GM18868 (cell line): ENCODE results near the gene SLC35B3.

Source experiments
- ATAC-seq: cut with Tn5 transposase; IDR thresholded peaks from one replicate; pipeline ENCODE4 v1.9.1; 2021; ENCODE audit warnings: mild to moderate bottlenecking, moderate library complexity; ENCODE audit not compliant: unreplicated experiment

The SLC35B3 gene

GRCh38 chr6:8415280-8415679 lies 20.1 kb downstream of the SLC35B3 start:
- ATAC-seq = no peak

DNA sequence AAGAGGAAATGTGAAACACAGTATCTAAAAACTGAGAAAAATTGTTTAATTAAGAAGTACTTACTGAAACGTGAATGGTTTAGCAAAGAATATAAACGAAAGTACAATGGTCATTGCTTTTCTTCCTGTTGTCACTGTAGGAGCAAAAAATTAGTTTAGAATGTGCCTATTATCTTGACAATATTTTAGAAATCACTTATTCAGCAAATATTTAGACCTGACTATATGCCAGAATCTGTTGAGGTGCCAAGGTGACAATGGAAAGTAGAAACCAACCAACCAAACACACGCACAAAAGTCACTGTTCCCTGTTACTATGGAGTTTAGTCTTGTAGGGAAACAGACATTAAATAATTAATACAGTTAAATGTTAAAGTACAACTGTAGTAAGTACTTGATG lies 20.5 kb downstream of the SLC35B3 start:
- no peak for ATAC-seq

DNA sequence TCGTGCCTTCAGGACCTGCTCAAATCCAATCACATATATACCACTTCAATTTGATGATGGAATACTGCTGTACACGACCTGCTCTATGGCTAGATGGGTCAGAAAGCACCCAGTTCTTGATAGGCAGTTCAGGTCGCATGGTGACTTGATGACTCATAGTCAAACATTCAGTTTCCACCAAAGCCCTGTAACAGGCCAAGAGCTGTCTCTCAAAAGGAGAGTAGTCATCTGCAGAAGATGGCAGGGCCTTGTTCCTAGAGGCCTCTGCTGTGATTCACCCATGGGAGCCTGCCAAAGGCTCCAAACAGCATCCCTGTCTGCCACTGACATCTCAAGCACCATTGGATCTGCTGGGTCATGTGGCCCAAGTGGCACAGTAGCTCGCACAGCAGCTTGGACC lies 29.4 kb downstream of the SLC35B3 start:
- peak; percentile 61 for ATAC-seq

DNA sequence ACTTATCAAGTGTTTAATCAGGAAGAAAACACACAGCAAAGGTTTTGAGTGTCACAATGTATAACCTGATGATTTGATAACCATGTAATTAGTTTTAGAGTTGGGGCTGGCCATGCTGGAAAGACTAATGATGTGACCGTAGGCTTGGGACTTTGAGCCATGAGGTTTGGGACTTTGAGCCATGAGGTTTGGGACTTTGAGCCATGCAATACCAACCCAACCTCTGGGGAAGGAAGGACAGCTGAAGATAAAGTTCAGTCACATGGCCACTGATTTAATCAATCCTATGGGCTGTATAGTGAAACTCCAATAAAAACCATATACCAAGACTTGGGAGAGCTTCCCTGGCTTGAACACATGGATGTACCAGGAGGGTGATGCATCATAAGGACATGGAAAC lies 32.8 kb downstream of the SLC35B3 start:
- no peak for ATAC-seq

DNA sequence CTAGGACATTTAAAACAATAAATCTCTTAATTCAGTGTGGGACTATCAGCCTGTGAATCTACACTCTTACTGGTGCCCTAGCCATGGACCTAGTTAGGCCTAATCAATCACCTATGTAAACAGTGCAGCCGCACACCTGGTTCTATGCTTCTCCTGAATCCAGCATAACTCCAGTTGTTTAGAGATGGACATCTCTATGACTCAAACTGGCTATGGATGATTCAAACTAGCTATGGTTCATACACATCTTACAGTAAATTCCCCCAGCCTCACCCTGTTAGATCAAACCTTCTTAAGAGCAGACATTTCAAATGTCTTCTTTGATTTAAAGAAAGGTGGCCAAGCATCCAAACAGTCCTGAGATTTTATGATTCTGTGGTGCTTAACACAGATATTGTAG lies 34.7 kb downstream of the SLC35B3 start:
- no peak for ATAC-seq

DNA sequence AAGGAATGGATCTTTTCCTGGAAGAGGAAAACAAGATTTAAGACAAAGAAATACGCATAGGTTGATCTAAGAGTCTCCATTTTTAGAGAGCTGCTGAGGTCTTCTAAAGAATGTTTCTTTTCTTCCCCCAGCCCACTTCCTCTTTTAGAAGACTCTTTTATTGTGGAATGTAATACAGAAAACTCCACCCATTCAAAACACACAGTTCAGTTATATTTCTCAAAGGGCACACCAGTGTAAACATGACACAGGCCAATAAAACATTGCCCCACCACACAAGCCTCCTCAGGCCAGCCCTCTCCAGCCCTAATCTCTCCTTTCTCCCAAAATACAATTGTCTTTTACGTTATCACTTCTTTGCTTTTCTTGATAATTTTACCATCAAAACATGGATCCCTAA lies 42.8 kb downstream of the SLC35B3 start:
- no peak for ATAC-seq

GRCh38 chr6:8391934-8392333 lies 43.4 kb downstream of the SLC35B3 start:
- no peak for ATAC-seq

- no peak for ATAC-seq
Observed at GRCh38 chr6:8389036-8389818, 46.1 kb downstream of the SLC35B3 start.

- no peak for ATAC-seq
Observed at GRCh38 chr6:8387942-8388437, 47.4 kb downstream of the SLC35B3 start.

- ATAC-seq = no peak
Observed at GRCh38 chr6:8383584-8383983, 51.8 kb downstream of the SLC35B3 start.

GRCh38 chr6:8382434-8382833 lies 52.9 kb downstream of the SLC35B3 start:
- no peak for ATAC-seq

GRCh38 chr6:8375916-8376315 lies 59.4 kb downstream of the SLC35B3 start:
- ATAC-seq = no peak
